Measurements from ENCODE around the gene SND1. TPM values are rescaled to one million over a fixed set of nuclear protein-coding genes. Genes with fewer than 3 reads are reported as not detected.

SND1 gene
- total and polyA plus RNA-seq, 4 donors: 59.4 to 214 (median 84.1) TPM

DNA sequence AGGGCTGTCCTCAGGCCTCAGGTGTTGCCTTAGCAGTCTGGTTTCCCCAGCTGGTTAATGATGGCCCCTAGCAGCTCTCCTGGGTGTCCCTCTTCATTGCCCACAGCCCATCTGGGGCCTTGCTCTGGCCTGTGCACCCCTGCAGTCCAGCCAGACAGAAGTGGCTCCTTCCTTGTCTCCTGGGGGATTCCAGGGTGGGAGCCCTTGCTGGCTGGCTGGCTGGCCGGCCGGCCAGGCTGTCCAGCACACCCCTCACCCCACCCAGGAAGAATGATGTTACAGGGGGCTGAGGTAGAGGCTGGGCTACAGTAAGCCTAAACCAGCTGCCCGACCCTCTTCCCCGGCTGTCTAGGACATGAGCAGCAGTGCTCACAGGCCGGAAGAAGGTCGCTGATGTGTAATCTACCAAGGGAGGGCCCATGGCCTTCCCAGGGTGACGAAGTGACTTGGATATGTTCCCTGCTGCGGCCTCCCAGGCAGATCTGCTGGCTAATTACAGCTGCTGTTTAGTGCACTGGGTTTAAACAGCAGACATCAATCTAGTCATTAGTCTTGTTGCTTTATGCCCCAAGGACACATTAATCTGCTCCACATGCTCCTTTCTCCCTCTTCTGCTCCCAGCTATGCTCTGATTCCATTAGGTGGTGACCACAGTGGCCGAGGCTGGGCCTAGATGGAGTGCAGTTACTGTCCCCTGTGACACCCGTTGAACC lies 433.1 kb downstream of the SND1 start:
- H3K9me3 ChIP-seq (ENCODE audit: control insufficient read depth in 4 of 4, low read length in 3 of 4): no peaks in the 10 kb centered on the region
- WGBS: 87% methylated on average over 10 of the region's 10 CpGs
- H3K4me1 ChIP-seq (ENCODE audit: control insufficient read depth in 4 of 4, insufficient read depth in 4 of 4, low read length in 3 of 4): no peaks in the 10 kb centered on the region
- no peak overlapping the region for H3K27ac ChIP-seq (ENCODE audit: low read depth in 1 of 2, low read length in 2 of 2)
- TF ChIP-seq, protein P1, sequence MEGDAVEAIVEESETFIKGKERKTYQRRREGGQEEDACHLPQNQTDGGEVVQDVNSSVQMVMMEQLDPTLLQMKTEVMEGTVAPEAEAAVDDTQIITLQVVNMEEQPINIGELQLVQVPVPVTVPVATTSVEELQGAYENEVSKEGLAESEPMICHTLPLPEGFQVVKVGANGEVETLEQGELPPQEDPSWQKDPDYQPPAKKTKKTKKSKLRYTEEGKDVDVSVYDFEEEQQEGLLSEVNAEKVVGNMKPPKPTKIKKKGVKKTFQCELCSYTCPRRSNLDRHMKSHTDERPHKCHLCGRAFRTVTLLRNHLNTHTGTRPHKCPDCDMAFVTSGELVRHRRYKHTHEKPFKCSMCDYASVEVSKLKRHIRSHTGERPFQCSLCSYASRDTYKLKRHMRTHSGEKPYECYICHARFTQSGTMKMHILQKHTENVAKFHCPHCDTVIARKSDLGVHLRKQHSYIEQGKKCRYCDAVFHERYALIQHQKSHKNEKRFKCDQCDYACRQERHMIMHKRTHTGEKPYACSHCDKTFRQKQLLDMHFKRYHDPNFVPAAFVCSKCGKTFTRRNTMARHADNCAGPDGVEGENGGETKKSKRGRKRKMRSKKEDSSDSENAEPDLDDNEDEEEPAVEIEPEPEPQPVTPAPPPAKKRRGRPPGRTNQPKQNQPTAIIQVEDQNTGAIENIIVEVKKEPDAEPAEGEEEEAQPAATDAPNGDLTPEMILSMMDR (IDR thresholded peaks at IDR 0.05; ENCODE audit: low read depth, low read length, missing input control): no peak
- TF ChIP-seq TAF1 (conservative IDR thresholded peaks at IDR 0.05) (no peak), FOXA2 (IDR thresholded peaks at IDR 0.05) (no peak), REST (IDR thresholded peaks at IDR 0.05) (no peak), SP1 (IDR thresholded peaks at IDR 0.05) (no peak), HNF4G (IDR thresholded peaks at IDR 0.05) (no peak), GABPA (IDR thresholded peaks at IDR 0.05 in 1 of 2, conservative IDR thresholded peaks at IDR 0.05 in 1 of 2) (no peak), NR2F2 (IDR thresholded peaks at IDR 0.05) (no peak), ATF3 (IDR thresholded peaks at IDR 0.05) (no peak), RXRA (IDR thresholded peaks at IDR 0.05) (no peak), HNF4A (conservative IDR thresholded peaks at IDR 0.05) (no peak), EGR1 (IDR thresholded peaks at IDR 0.05; ENCODE audit: low read depth in 2 of 2) (no peak)
- TF ChIP-seq, protein P2, sequence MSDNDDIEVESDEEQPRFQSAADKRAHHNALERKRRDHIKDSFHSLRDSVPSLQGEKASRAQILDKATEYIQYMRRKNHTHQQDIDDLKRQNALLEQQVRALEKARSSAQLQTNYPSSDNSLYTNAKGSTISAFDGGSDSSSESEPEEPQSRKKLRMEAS (IDR thresholded peaks at IDR 0.05): no peak
- peaks cover 21 to 73% (median 33%) of the 10 kb centered on the region in 4 donors for H3K36me3 ChIP-seq (ENCODE audit: control insufficient read depth in 4 of 4, insufficient read depth in 3 of 4, low read depth in 1 of 4, low read length in 3 of 4)
- H3K9ac ChIP-seq (ENCODE audit: low read depth in 1 of 2, low read length in 2 of 2): no peak overlapping the region
- H3K27me3 ChIP-seq (ENCODE audit: control insufficient read depth in 4 of 4, insufficient read depth in 4 of 4, low read length in 3 of 4): no peaks in the 10 kb centered on the region
- no peak for DNase-seq (ENCODE audit: low spot score)
- no peak overlapping the region for H3K4me3 ChIP-seq (ENCODE audit: low read depth in 1 of 3, low read length in 3 of 3)

DNA sequence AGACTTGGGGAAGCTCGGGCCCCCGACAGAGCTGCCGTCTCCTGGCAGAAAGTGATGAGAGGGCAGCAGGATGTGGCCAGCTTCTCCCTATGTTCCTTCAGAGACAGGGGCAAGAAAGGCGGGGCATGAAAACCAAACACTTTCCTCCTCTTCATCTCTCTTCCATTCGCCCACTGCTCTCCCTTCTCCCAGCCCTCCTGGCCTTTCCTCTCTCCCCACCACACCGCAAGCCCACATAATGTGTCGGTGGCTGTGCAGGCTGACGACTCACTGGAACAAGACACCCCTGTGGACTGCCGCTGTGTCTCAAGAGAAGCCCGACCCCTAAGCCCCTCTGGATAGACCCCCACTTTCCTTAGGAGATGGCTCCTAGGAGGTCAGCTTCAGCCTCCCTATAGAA lies 438.5 kb downstream of the SND1 start:
- WGBS: 92% methylated on average over 10 of the region's 10 CpGs
- Histone ChIP-seq H3K4me3 (ENCODE audit: low read depth in 1 of 3, low read length in 3 of 3) (no peak overlapping the region), H3K9ac (ENCODE audit: low read depth in 1 of 2, low read length in 2 of 2) (no peak overlapping the region), H3K4me1 (ENCODE audit: control insufficient read depth in 4 of 4, insufficient read depth in 4 of 4, low read length in 3 of 4) (no peaks in the 10 kb centered on the region), H3K36me3 (ENCODE audit: control insufficient read depth in 4 of 4, insufficient read depth in 3 of 4, low read depth in 1 of 4, low read length in 3 of 4) (peaks cover 15 to 75% (median 41%) of the 10 kb centered on the region in 4 donors), H3K9me3 (ENCODE audit: control insufficient read depth in 4 of 4, low read length in 3 of 4) (no peaks in the 10 kb centered on the region), H3K27ac (ENCODE audit: low read depth in 1 of 2, low read length in 2 of 2) (no peak overlapping the region), H3K27me3 (ENCODE audit: control insufficient read depth in 4 of 4, insufficient read depth in 4 of 4, low read length in 3 of 4) (no peaks in the 10 kb centered on the region)
- no peak for DNase-seq (ENCODE audit: low spot score)
- TF ChIP-seq ATF3 (IDR thresholded peaks at IDR 0.05) (no peak), FOXA2 (IDR thresholded peaks at IDR 0.05) (no peak), ZBTB33 (IDR thresholded peaks at IDR 0.05) (no peak), EGR1 (IDR thresholded peaks at IDR 0.05; ENCODE audit: low read depth in 2 of 2) (no peak), GABPA (IDR thresholded peaks at IDR 0.05 in 1 of 2, conservative IDR thresholded peaks at IDR 0.05 in 1 of 2) (no peak), JUND (IDR thresholded peaks at IDR 0.05) (no peak), TAF1 (conservative IDR thresholded peaks at IDR 0.05) (no peak)
- TF ChIP-seq, protein P2 (IDR thresholded peaks at IDR 0.05): no peak

Measured in liver (tissue), 9 donors.